ENCODE measurements around the gene IPO11.

GRCh38 chr5:62589504-62589903 is 176.9 kb downstream of the IPO11 start:
- TF ChIP-seq CTCF (IDR thresholded peaks at IDR 0.05) = no peak
- no peak for TF ChIP-seq POLR2A (IDR thresholded peaks at IDR 0.05)
- TF ChIP-seq EP300 (IDR thresholded peaks at IDR 0.05) = no peak
